Activated CD4-positive, alpha-beta T cell treated with anti-CD3 and anti-CD28 coated beads, Interleukin-2, Interleukin-6, amounts not matched to agents 100 ng/mL and 50 ng/mL, durations not matched to agents 16 hours and 8 hours (primary cell): Measurements from ENCODE around the gene B9D1.

Source experiments
- DNase-seq: peaks from one replicate; pipeline ENCODE4 v3.0.0-alpha.2; 2020

B9D1 gene

DNA sequence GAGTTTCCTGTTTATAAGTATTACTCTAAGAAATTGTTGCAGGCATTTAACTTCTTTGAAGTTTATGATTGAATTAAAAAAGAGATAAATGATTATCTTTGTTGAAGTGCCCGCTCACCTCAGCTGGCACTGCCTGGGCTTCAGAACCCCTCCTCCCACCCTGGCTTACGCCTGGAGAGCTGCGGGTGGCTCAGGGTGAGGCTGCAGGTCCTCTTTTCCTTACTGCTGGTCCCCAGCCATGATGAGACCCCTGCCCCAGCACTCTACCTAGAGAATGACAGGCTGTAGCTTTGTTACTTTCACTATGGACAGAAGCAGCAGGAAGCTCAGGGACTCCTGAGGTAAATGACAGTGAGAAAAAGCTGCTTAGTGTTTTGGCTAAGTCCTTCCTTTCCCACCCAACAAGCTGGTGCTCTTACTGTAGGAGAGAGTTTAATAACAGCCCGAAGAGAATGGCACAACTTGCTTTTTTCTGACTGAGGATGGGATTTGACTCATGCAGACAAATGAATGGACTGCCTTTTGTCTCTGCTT, 63.2 kb downstream of the B9D1 start:
- no peak for DNase-seq

- no peak for DNase-seq
These were observed 63.8 kb downstream of the B9D1 start for GRCh38 chr17:19298569-19299213.

DNA sequence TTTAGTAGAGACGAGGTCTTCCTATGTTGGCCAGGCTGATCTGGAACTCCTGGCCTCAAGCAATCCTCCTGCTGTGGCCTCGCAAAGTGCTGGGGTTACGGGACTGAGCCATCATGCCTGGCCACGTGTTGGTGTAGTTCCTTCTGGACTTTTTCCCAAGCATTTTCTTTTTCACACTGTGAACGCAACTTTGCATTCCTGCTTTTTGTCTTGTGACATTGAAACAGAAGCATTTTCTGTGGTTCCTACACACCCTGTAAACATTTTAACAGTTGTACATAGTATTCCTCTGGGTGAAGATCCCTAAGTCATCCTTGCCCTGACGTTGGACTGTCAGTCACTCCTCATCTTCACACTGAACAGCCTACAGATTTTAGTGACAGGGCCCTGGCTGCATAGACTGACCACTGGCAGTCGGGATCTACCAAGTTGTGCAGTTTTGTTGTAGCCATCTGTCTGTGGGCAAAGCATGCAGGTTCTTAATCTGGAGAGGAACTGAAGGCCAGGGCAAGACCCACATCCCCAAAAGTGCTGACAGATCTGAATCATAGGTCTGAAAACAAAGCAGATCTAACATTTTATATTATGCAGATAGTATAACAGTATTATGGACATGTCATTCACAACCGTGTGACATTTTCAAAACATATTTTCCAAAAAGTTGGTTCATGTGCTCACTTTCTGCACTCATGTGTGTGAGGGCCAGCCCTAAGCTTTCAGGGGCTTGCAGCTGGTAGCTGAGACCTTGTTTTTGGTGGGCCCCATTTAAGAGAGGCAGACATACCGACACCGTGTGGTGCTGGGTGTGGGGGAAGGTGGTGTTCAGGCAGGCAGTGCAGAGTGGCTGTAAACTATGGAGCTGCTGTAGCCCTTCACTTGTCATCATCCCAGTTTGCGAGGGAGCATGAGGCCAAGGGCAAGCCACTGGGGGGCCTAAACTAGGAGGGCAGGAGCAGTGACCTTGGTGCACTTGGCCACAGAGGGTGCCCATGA, 65.4 kb downstream of the B9D1 start:
- DNase-seq = no peak

DNA sequence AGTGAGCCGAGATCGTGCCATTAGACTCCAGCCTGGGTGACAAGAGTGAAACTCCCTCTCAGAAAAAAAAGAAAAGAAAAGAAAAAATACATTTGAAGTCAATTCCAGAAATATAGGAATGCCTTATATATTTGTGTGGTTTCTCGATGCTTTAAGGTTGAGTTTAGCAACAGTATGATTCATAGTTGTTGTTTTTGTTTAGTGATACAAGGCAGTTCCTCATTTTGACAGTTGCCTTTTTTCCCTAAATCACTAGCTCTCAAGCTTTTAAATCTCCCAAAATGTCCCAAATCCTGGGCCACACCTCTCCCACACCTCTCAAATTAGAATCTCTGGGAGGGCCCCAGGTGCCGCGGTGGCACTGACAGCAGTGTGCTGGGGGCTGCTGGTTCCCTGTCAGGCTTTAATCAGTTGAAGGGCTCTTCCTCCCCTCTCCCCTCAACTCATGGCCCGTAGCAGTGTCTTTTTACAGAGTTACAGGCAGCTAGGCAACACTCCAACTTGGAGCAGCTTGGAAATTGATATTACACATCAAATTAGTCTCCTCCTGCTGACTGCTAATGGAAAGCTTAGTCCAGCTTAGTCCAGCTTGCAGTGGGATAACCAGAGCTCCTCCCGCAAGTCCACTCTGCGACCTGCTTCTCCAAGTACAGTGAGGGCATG, 66.9 kb downstream of the B9D1 start:
- DNase-seq = no peak

- DNase-seq = no peak
These were observed 68.1 kb downstream of the B9D1 start for GRCh38 chr17:19294443-19294842.
